Ecto neural progenitor cell (in vitro differentiated cells): ENCODE data around the gene PAPSS2.
"Not testable (repeated sequence)": the region's sequence is repeated elsewhere in the genome, so short reads cannot be mapped to it uniquely, and the experiment has no call there.

ENCODE experiments used
- DNase-seq: peaks from one replicate; pipeline ENCODE4 v3.0.0-alpha.2; 2018; ENCODE audit warnings: low spot score

The PAPSS2 gene

GRCh38 chr10:87659571-87660483 lies at the start of gene PAPSS2:
Gene PAPSS2 (plus strand): TSS chr10:87659878. CDS start chr10:87659982, 104 bp downstream.
- DNase-seq: peak; percentile 79

GRCh38 chr10:87611341-87611740 lies 48.3 kb upstream of the PAPSS2 start:
- DNase-seq: not testable (repeated sequence)

GRCh38 chr10:87612115-87612514 lies 47.6 kb upstream of the PAPSS2 start:
- DNase-seq: no peak

GRCh38 chr10:87613751-87614150 lies 45.9 kb upstream of the PAPSS2 start:
- DNase-seq: no peak

GRCh38 chr10:87615856-87616255 lies 43.8 kb upstream of the PAPSS2 start:
- no peak for DNase-seq

- DNase-seq: no peak
Observed at GRCh38 chr10:87617503-87617902, 42.2 kb upstream of the PAPSS2 start.

- DNase-seq: no peak
Observed at GRCh38 chr10:87618566-87619423, 40.9 kb upstream of the PAPSS2 start.

GRCh38 chr10:87619705-87620104 lies 40.0 kb upstream of the PAPSS2 start:
- DNase-seq: no peak

GRCh38 chr10:87621440-87621839 lies 38.2 kb upstream of the PAPSS2 start:
- DNase-seq: not testable (repeated sequence)

- DNase-seq: no peak
Observed at GRCh38 chr10:87622314-87623004, 37.2 kb upstream of the PAPSS2 start.

- DNase-seq: no peak
Observed at GRCh38 chr10:87623191-87623590, 36.5 kb upstream of the PAPSS2 start.

- no peak for DNase-seq
Observed at GRCh38 chr10:87625661-87626060, 34.0 kb upstream of the PAPSS2 start.

GRCh38 chr10:87626422-87626892 lies 33.2 kb upstream of the PAPSS2 start:
- no peak for DNase-seq

GRCh38 chr10:87630171-87630570 lies 29.5 kb upstream of the PAPSS2 start:
- no peak for DNase-seq

GRCh38 chr10:87632454-87632853 lies 27.2 kb upstream of the PAPSS2 start:
- no peak for DNase-seq

GRCh38 chr10:87634311-87634710 lies 25.4 kb upstream of the PAPSS2 start:
- no peak for DNase-seq

- DNase-seq: no peak
Observed at GRCh38 chr10:87635498-87636312, 24.0 kb upstream of the PAPSS2 start.

- no peak for DNase-seq
Observed at GRCh38 chr10:87636313-87636915, 23.3 kb upstream of the PAPSS2 start.

GRCh38 chr10:87639493-87639892 lies 20.2 kb upstream of the PAPSS2 start:
- no peak for DNase-seq

GRCh38 chr10:87640043-87640442 lies 19.6 kb upstream of the PAPSS2 start:
- DNase-seq: no peak

GRCh38 chr10:87642486-87642885 lies 17.2 kb upstream of the PAPSS2 start:
- no peak for DNase-seq
